ENCODE results near the gene EIF6.

Gene EIF6

GRCh38 chr20:35252037-35252461 lies 32.5 kb downstream of the EIF6 start:
- TF ChIP-seq GATA2 (IDR thresholded peaks at IDR 0.05; ENCODE audit: low read depth, low read length) (no peak), GATA3 (IDR thresholded peaks at IDR 0.05; ENCODE audit: low read depth, low read length) (no peak)

GRCh38 chr20:35251613-35251940 lies 33.0 kb downstream of the EIF6 start:
- TF ChIP-seq GATA3 (IDR thresholded peaks at IDR 0.05; ENCODE audit: low read depth, low read length): no peak
- no peak for TF ChIP-seq GATA2 (IDR thresholded peaks at IDR 0.05; ENCODE audit: low read depth, low read length)

GRCh38 chr20:35248641-35249475 lies 35.7 kb downstream of the EIF6 start:
- no peak for TF ChIP-seq GATA2 (IDR thresholded peaks at IDR 0.05; ENCODE audit: low read depth, low read length)
- TF ChIP-seq GATA3 (IDR thresholded peaks at IDR 0.05; ENCODE audit: low read depth, low read length): no peak

- TF ChIP-seq GATA2 (IDR thresholded peaks at IDR 0.05; ENCODE audit: low read depth, low read length): no peak
- TF ChIP-seq GATA3 (IDR thresholded peaks at IDR 0.05; ENCODE audit: low read depth, low read length): no peak
Observed at GRCh38 chr20:35246723-35247122, 37.8 kb downstream of the EIF6 start.

- TF ChIP-seq GATA2 (IDR thresholded peaks at IDR 0.05; ENCODE audit: low read depth, low read length): no peak
- no peak for TF ChIP-seq GATA3 (IDR thresholded peaks at IDR 0.05; ENCODE audit: low read depth, low read length)
Observed at GRCh38 chr20:35243986-35244385, 40.6 kb downstream of the EIF6 start.

- TF ChIP-seq GATA2 (IDR thresholded peaks at IDR 0.05; ENCODE audit: low read depth, low read length) (no peak), GATA3 (IDR thresholded peaks at IDR 0.05; ENCODE audit: low read depth, low read length) (no peak)
Observed at GRCh38 chr20:35243317-35243716, 41.3 kb downstream of the EIF6 start.

GRCh38 chr20:35240811-35241293 lies 43.7 kb downstream of the EIF6 start:
- no peak for TF ChIP-seq GATA3 (IDR thresholded peaks at IDR 0.05; ENCODE audit: low read depth, low read length)
- TF ChIP-seq GATA2 (IDR thresholded peaks at IDR 0.05; ENCODE audit: low read depth, low read length): no peak

- no peak for TF ChIP-seq GATA2 (IDR thresholded peaks at IDR 0.05; ENCODE audit: low read depth, low read length)
- TF ChIP-seq GATA3 (IDR thresholded peaks at IDR 0.05; ENCODE audit: low read depth, low read length): no peak
Observed at GRCh38 chr20:35240083-35240810, 44.3 kb downstream of the EIF6 start.

GRCh38 chr20:35238735-35239134 lies 45.8 kb downstream of the EIF6 start:
- TF ChIP-seq GATA3 (IDR thresholded peaks at IDR 0.05; ENCODE audit: low read depth, low read length): no peak
- TF ChIP-seq GATA2 (IDR thresholded peaks at IDR 0.05; ENCODE audit: low read depth, low read length): no peak

GRCh38 chr20:35238170-35238569 lies 46.4 kb downstream of the EIF6 start:
- TF ChIP-seq GATA3 (IDR thresholded peaks at IDR 0.05; ENCODE audit: low read depth, low read length) (no peak), GATA2 (IDR thresholded peaks at IDR 0.05; ENCODE audit: low read depth, low read length) (no peak)

GRCh38 chr20:35237486-35237885 lies 47.1 kb downstream of the EIF6 start:
- TF ChIP-seq GATA2 (IDR thresholded peaks at IDR 0.05; ENCODE audit: low read depth, low read length): no peak
- no peak for TF ChIP-seq GATA3 (IDR thresholded peaks at IDR 0.05; ENCODE audit: low read depth, low read length)

- TF ChIP-seq GATA3 (IDR thresholded peaks at IDR 0.05; ENCODE audit: low read depth, low read length) (no peak), GATA2 (IDR thresholded peaks at IDR 0.05; ENCODE audit: low read depth, low read length) (no peak)
Observed at GRCh38 chr20:35235881-35236280, 48.7 kb downstream of the EIF6 start.

GRCh38 chr20:35232575-35232974 lies 52.0 kb downstream of the EIF6 start:
- TF ChIP-seq GATA3 (IDR thresholded peaks at IDR 0.05; ENCODE audit: low read depth, low read length): no peak
- no peak for TF ChIP-seq GATA2 (IDR thresholded peaks at IDR 0.05; ENCODE audit: low read depth, low read length)

Data from SH-SY5Y (cell line).